ACHN (cell line): Measurements from ENCODE around the gene SLC13A4.
A peak's percentile ranks its signal among the peaks of the same experiment; 100 is the strongest.
"Not testable (repeated sequence)": the region's sequence is repeated elsewhere in the genome, so short reads cannot be mapped to it uniquely, and the experiment has no call there.

ENCODE experiments used
- DNase-seq: peaks from one replicate; pipeline ENCODE4 v3.0.0-alpha.2; 2015
- in situ Hi-C: cut with HindIII; loops from 2 replicates; pipeline ENCODE4 v1.10.0; 2017; ENCODE audit warnings: low sequenced_read_pairs, low pct_ligation_motif_present, low pct_unique_long_range_greater_than_20kb

SLC13A4 gene

GRCh38 chr7:135678612-135679575, 49.1 kb downstream of the SLC13A4 start:
- peak; percentile 73 for DNase-seq
- in situ Hi-C loops = no loop called here

- in situ Hi-C loops = no loop called here
- DNase-seq = no peak
Observed at GRCh38 chr7:135673360-135673706, 54.7 kb downstream of the SLC13A4 start.

- DNase-seq = peak; percentile 74
- in situ Hi-C loops = no loop called here
Observed at GRCh38 chr7:135672560-135673359, 55.2 kb downstream of the SLC13A4 start.

GRCh38 chr7:135670179-135670578, 57.8 kb downstream of the SLC13A4 start:
- DNase-seq = no peak
- in situ Hi-C loops = no loop called here

- no peak for DNase-seq
- in situ Hi-C loops = no loop called here
Observed at GRCh38 chr7:135669774-135670173, 58.2 kb downstream of the SLC13A4 start.

GRCh38 chr7:135668852-135669395, 59.1 kb downstream of the SLC13A4 start:
- DNase-seq, in situ Hi-C loops: not testable (repeated sequence)

- DNase-seq, in situ Hi-C loops: not testable (repeated sequence)
Observed at GRCh38 chr7:135667626-135668025, 60.4 kb downstream of the SLC13A4 start.

- in situ Hi-C loops = no loop called here
- DNase-seq = no peak
Observed at GRCh38 chr7:135666846-135667245, 61.1 kb downstream of the SLC13A4 start.

- no peak for DNase-seq
- in situ Hi-C loops = no loop called here
Observed at GRCh38 chr7:135666156-135666555, 61.8 kb downstream of the SLC13A4 start.

- in situ Hi-C loops = no loop called here
- DNase-seq = no peak
Observed at GRCh38 chr7:135665042-135665441, 62.9 kb downstream of the SLC13A4 start.

GRCh38 chr7:135664046-135664589, 63.9 kb downstream of the SLC13A4 start:
- in situ Hi-C loops = no loop called here
- no peak for DNase-seq

- DNase-seq = peak; percentile 98
- in situ Hi-C loops = no loop called here
Observed at GRCh38 chr7:135662373-135663114, 65.4 kb downstream of the SLC13A4 start, which contains the start of gene STMP1. Gene STMP1, plus strand, starts transcription at chr7:135662514.

- no peak for DNase-seq
- in situ Hi-C loops = no loop called here
Observed at GRCh38 chr7:135662123-135662372, 65.9 kb downstream of the SLC13A4 start.

- no peak for DNase-seq
- in situ Hi-C loops = no loop called here
Observed at GRCh38 chr7:135661311-135662122, 66.5 kb downstream of the SLC13A4 start.

- in situ Hi-C loops = no loop called here
Observed at GRCh38 chr7:135659159-135659846, 68.7 kb downstream of the SLC13A4 start.

GRCh38 chr7:135658564-135658963, 69.4 kb downstream of the SLC13A4 start:
- in situ Hi-C loops = no loop called here
- DNase-seq = no peak

More at GRCh38 chr7:135659159-135659846, 68.7 kb downstream of the SLC13A4 start:
- no peak for DNase-seq
